DOHH2 (cell line): ENCODE measurements around the gene EYA2.

ENCODE experiments used
- H3F3A ChIP-seq: fragments of 200-600 bp; sonication (generic), shearing (Covaris generic); 2 replicates; pipeline ENCODE4 v1.6.0; 2016; ENCODE audit warnings: antibody characterized with exemption, mild to moderate bottlenecking; ENCODE audit not compliant: control insufficient read depth, insufficient read depth
- H3K27ac ChIP-seq: fragments of 200-600 bp; sonication (generic); 2 replicates; pipeline ENCODE4 v1.5.1; 2014; ENCODE audit warnings: low read depth, mild to moderate bottlenecking, low read length, moderate library complexity
- H3K27me3 ChIP-seq: fragments of 200-600 bp; sonication (generic); 2 replicates; pipeline ENCODE4 v1.6.1; 2014; ENCODE audit warnings: mild to moderate bottlenecking, low read length, mixed read lengths; ENCODE audit not compliant: control insufficient read depth
- H3K36me3 ChIP-seq: fragments of 200-600 bp; sonication (generic); 2 replicates; pipeline ENCODE4 v1.6.1; 2014; ENCODE audit warnings: mild to moderate bottlenecking, low read length, moderate library complexity, mixed read lengths; ENCODE audit not compliant: control insufficient read depth
- H3K4me1 ChIP-seq: fragments of 200-600 bp; sonication (generic); 2 replicates; pipeline ENCODE4 v1.6.1; 2014; ENCODE audit warnings: mild to moderate bottlenecking, low read length, mixed read lengths; ENCODE audit not compliant: control insufficient read depth
- H3K4me2 ChIP-seq: fragments of 200-600 bp; sonication (generic); 2 replicates; pipeline ENCODE4 v1.6.0; 2014; ENCODE audit warnings: mild to moderate bottlenecking, low read length, moderate library complexity
- H3K4me3 ChIP-seq: fragments of 200-600 bp; sonication (generic); 2 replicates; pipeline ENCODE4 v1.5.1; 2014; ENCODE audit warnings: mild to moderate bottlenecking, low read length, mixed read lengths
- H3K79me2 ChIP-seq: fragments of 200-600 bp; sonication (generic); 2 replicates; pipeline ENCODE4 v1.6.1; 2014; ENCODE audit warnings: mild to moderate bottlenecking, low read length, mixed read lengths; ENCODE audit not compliant: control insufficient read depth
- H3K9me2 ChIP-seq: fragments of 200-600 bp; sonication (generic); replicated peaks from 2 replicates; pipeline ENCODE4 v1.6.1; 2014; ENCODE audit warnings: mild to moderate bottlenecking, low read length, mixed read lengths; ENCODE audit not compliant: control insufficient read depth
- H3K9me3 ChIP-seq: fragments of 200-600 bp; sonication (generic); 2 replicates; pipeline ENCODE4 v1.6.1; 2014; ENCODE audit warnings: antibody characterized with exemption, low read length, mixed read lengths; ENCODE audit not compliant: control insufficient read depth, insufficient read depth
- H4K20me1 ChIP-seq: fragments of 200-600 bp; sonication (generic); 2 replicates; pipeline ENCODE4 v1.6.0; 2014; ENCODE audit warnings: low read depth, mild to moderate bottlenecking, antibody characterized with exemption, low read length, moderate library complexity; ENCODE audit not compliant: control insufficient read depth, insufficient read depth
- CTCF ChIP-seq: fragments of 200-600 bp; sonication (generic); IDR thresholded peaks from one replicate; pipeline ENCODE4 v1.5.1; 2014; ENCODE audit warnings: antibody characterized with exemption, mild to moderate bottlenecking, low read depth, low read length; ENCODE audit not compliant: poor library complexity, severe bottlenecking
- EZH2phosphoT487 ChIP-seq: fragments of 200-600 bp; sonication (generic); IDR thresholded peaks from 2 replicates; pipeline ENCODE4 v1.6.1; 2017; ENCODE audit warnings: borderline replicate concordance, mild to moderate bottlenecking, antibody characterized with exemption, low read length, moderate library complexity, mixed read lengths

EYA2 gene

GRCh38 chr20:47127999-47128398 is 233.4 kb downstream of the EYA2 start:
- TF ChIP-seq EZH2phosphoT487 (no peak), CTCF (no peak)
- Histone ChIP-seq H3K9me2 (no peaks in the 10 kb centered on the region), H3K4me3 (no peak overlapping the region), H3F3A (no peaks in the 10 kb centered on the region), H3K27me3 (peaks cover 9% of the 10 kb centered on the region), H4K20me1 (no peaks in the 10 kb centered on the region), H3K79me2 (no peaks in the 10 kb centered on the region), H3K9me3 (no peaks in the 10 kb centered on the region), H3K27ac (no peak overlapping the region), H3K4me2 (no peak overlapping the region), H3K4me1 (no peaks in the 10 kb centered on the region), H3K36me3 (no peaks in the 10 kb centered on the region)

- Histone ChIP-seq H3K4me2 (no peak overlapping the region), H3K79me2 (no peaks in the 10 kb centered on the region), H4K20me1 (no peaks in the 10 kb centered on the region), H3K4me1 (no peaks in the 10 kb centered on the region), H3F3A (no peaks in the 10 kb centered on the region), H3K9me3 (no peaks in the 10 kb centered on the region), H3K27ac (no peak overlapping the region), H3K27me3 (peaks cover 9% of the 10 kb centered on the region), H3K9me2 (no peaks in the 10 kb centered on the region), H3K4me3 (no peak overlapping the region), H3K36me3 (no peaks in the 10 kb centered on the region)
- TF ChIP-seq EZH2phosphoT487, result no peak
- no peak for TF ChIP-seq CTCF
Observed at GRCh38 chr20:47129306-47129705, 234.7 kb downstream of the EYA2 start.

GRCh38 chr20:47133809-47134456 is 239.3 kb downstream of the EYA2 start:
- Histone ChIP-seq H3F3A (no peaks in the 10 kb centered on the region), H3K79me2 (no peaks in the 10 kb centered on the region), H3K4me1 (no peaks in the 10 kb centered on the region), H3K27ac (no peak overlapping the region), H3K27me3 (peaks cover 2% of the 10 kb centered on the region), H3K36me3 (no peaks in the 10 kb centered on the region), H3K9me2 (no peaks in the 10 kb centered on the region), H3K9me3 (no peaks in the 10 kb centered on the region), H3K4me3 (no peak overlapping the region), H3K4me2 (no peak overlapping the region), H4K20me1 (no peaks in the 10 kb centered on the region)
- TF ChIP-seq CTCF (no peak), EZH2phosphoT487 (no peak)
